Mesodermal cell (in vitro differentiated cells): ENCODE results near the gene POLE.

Source experiments
- H3K27ac ChIP-seq: 2 replicates; pipeline ENCODE4 v1.7.0; 2013; ENCODE audit warnings: mild to moderate bottlenecking, low read depth, low read length, moderate library complexity; ENCODE audit not compliant: severe bottlenecking
- H3K36me3 ChIP-seq: 2 replicates; pipeline ENCODE4 v1.7.1; 2013; ENCODE audit warnings: mild to moderate bottlenecking, low read length, moderate library complexity; ENCODE audit not compliant: control insufficient read depth, insufficient read depth
- H3K4me1 ChIP-seq: one replicate; pipeline ENCODE4 v1.7.1; 2013; ENCODE audit warnings: mild to moderate bottlenecking, low read length; ENCODE audit not compliant: insufficient read depth, control insufficient read depth, poor library complexity, severe bottlenecking
- H3K4me3 ChIP-seq: 2 replicates; pipeline ENCODE4 v1.7.0; 2013; ENCODE audit warnings: low read length, control low read depth, mild to moderate bottlenecking; ENCODE audit not compliant: insufficient read depth, poor library complexity, severe bottlenecking; ENCODE audit errors: extremely low read depth
- H3K9me3 ChIP-seq: 2 replicates; pipeline ENCODE4 v1.7.1; 2013; ENCODE audit warnings: mild to moderate bottlenecking, low read length, moderate library complexity; ENCODE audit not compliant: control insufficient read depth
- WGBS, 2 experiments: methylation state at CpG; one replicate each; pipeline ENCODE4 v1.1.5; 2013; ENCODE audit warnings: missing lambda C conversion rate in 2 of 2; ENCODE audit not compliant: insufficient coverage in 2 of 2; 5-methylcytosine and 5-hydroxymethylcytosine counted together

The POLE gene

DNA sequence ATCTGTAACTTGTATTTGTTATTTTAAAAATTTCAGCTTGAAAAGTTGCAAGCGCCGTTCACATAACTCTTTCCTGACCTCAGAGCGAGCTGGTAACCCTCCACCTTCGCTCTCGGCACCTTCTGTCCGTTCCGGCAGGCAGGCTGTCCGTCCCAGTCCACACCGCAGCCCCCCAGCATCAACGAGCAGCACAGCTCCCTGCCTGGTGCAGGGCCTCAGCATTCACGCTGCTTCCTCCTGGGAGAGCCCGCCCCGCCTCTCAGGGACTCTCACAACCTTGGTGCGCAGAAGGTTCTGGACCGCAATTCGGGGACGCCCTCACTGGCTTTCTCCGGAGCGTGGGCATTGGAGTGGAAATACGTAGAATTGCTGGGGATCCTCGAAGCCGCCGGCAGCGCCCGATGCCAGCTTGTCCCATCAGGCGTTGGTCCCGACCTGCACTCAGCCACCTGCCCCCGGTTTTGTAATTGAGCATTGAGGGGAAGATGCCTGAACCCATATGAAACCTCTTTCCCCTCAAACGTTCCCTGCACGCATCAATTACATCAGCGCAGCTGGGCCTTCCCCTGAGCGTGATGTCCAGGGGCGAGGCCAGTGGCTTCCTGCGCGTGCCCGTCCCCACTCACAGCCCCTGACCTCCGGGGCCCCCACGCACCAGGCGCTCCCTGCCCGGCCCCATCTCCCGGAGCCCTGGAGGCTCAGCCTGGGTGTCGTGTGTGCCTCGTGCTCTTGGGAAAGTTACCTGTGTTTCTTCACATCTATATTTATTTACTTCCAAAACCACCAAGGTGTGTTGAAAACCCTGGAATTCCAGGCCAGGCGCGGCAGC, 95.8 kb downstream of the POLE start:
- Histone ChIP-seq H3K36me3 (no peaks in the 10 kb centered on the region), H3K4me3 (no peak overlapping the region), H3K4me1 (peaks cover 6% of the 10 kb centered on the region), H3K27ac (no peak overlapping the region), H3K9me3 (peaks cover 3% of the 10 kb centered on the region)
- 89 to 90% methylated on average over 43 of the region's 45 CpGs for WGBS, 2 experiments

DNA sequence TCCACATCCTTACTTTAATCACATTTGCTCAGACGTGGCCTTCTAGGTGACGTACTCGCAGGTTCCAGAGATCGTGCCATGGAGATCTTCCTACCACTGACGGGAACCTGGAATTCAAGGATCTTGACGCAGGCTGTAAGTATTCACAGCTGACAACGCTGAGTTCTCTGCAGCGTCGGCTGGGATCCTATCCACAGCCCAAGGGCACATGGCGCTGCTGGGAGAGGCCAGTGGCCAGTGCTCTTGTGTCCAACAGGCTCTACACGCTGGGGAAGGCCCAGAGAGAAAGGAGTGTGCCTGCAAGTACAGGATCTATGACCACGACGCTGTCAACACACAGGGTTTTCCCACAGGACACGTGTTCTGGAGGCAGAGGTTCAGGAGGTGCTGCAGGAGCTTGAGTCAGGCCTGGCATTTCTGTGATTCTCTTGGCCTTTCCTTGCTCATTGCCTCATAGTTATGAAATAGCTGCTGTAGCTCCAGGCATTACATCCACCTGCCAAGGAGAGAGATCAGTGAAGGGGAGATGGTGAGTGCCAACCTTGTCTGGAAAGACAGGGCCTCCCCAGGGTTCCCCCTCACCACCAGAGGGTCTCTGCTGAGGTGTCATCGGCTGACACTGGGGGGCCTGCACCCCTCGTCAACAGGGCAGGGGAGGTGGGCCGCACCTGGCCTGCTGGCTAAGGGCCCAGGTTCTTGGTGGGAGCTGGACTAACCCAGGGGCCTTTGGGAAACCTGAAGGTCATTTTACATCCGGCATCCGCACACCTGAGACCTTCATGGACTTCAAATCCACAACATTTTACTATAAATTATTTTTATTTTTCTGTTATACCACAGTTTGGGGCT, 98.1 kb downstream of the POLE start:
- H3K27ac ChIP-seq, result no peak overlapping the region
- peaks cover 3% of the 10 kb centered on the region for H3K9me3 ChIP-seq
- H3K36me3 ChIP-seq, result no peaks in the 10 kb centered on the region
- 84 to 85% methylated on average over 17 of the region's 19 CpGs for WGBS, 2 experiments
- no peak overlapping the region for H3K4me3 ChIP-seq
- H3K4me1 ChIP-seq, result no peaks in the 10 kb centered on the region

DNA sequence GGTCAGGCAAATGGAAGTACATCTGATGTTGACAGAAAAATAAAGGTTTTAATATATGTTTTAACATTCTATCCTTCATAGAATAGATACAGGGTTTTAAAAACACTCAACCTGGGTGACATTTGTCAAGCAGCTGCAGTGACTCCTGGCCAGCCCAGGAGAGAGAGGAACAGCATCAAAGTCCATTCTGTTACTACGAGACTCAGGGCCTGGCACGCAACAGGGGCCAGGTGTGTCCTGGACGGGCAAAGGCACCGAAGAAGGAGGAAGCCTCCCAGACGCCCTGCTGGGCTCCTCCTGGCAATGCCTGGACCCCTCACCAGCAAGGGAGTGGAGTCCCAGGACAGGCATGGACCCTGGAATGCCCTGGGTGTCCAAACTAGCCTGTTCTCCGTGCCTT, 98.8 kb downstream of the POLE start:
- peaks cover 3% of the 10 kb centered on the region for H3K9me3 ChIP-seq
- no peak overlapping the region for H3K4me3 ChIP-seq
- WGBS, 2 experiments, result 80 to 88% methylated on average over 5 to 6 of the region's 6 CpGs
- H3K4me1 ChIP-seq, result no peaks in the 10 kb centered on the region
- no peak overlapping the region for H3K27ac ChIP-seq
- H3K36me3 ChIP-seq, result no peaks in the 10 kb centered on the region

DNA sequence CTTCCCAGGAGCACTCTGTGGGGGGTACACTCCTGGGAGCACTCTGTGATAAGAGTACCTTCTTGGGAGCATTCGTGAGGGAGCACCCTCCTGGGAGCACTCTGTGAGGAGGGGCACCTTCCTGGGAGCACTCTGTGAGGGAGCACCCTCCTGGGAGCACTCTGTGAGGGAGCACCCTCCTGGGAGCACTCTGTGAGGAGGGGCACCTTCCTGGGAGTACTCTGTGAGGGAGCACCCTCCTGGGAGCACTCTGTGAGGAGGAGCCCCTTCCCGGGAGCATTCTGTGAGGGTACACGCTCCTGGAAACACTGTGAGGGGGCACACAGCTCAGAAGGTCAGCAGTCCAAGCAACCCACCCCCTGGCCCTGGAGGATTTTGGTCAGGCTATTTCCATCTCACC, 99.4 kb downstream of the POLE start:
- no peak overlapping the region for H3K4me3 ChIP-seq
- H3K9me3 ChIP-seq, result peaks cover 3% of the 10 kb centered on the region
- no peak overlapping the region for H3K27ac ChIP-seq
- 77 to 78% methylated on average over 3 of the region's 3 CpGs for WGBS, 2 experiments
- H3K36me3 ChIP-seq, result no peaks in the 10 kb centered on the region
- H3K4me1 ChIP-seq, result no peaks in the 10 kb centered on the region

DNA sequence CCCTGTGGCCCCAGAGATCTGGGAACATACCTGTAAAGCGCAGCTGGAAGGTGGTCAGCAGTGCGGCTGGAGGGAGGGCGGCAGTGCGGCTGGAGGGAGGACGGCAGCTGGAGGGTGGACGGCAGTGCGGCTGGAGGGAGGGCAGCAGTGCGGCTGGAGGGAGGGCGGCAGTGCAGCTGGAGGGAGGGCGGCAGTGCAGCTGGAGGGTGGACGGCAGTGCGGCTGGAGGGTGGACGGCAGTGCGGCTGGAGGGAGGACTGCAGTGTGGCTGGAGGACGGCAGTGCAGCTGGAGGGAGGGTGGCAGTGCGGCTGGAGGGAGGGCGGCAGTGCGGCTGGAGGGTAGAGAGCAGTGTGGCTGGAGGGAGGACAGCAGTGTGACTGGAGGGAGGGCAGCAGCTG, 100.2 kb downstream of the POLE start:
- 91 to 93% methylated on average over 13 to 18 of the region's 18 CpGs for WGBS, 2 experiments
- Histone ChIP-seq H3K4me3 (no peak overlapping the region), H3K27ac (no peak overlapping the region)

DNA sequence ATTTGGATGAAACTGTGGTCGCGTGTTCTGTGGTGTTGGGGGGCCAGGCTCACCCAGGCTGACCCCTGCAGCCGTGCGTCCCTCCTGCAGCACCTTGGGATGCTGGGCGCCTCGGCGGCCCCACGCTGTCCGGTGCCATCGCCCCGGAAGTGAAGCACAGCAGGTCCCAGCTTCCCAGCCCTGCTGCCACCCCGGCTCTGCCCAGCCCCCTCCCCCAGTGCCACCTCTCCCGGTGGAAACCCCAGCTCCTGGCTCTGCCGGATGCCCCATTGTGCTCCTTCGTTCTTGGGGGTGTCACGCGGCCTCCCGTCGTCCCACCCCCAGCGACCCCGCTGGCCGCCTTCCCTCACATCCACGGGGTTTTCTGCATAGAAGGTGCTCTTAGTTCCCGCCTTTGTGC, 102.0 kb downstream of the POLE start:
- Histone ChIP-seq H3K27ac (no peak overlapping the region), H3K4me3 (no peak overlapping the region), H3K9me3 (peaks cover 3% of the 10 kb centered on the region), H3K4me1 (peaks cover 4% of the 10 kb centered on the region), H3K36me3 (peaks cover 9% of the 10 kb centered on the region)
- 76 to 79% methylated on average over 22 to 24 of the region's 24 CpGs for WGBS, 2 experiments

More for the DNA sequence above, 100.2 kb downstream of the POLE start:
- no peaks in the 10 kb centered on the region for H3K36me3 ChIP-seq
- H3K9me3 ChIP-seq, result peaks cover 3% of the 10 kb centered on the region
- H3K4me1 ChIP-seq, result no peaks in the 10 kb centered on the region

DNA sequence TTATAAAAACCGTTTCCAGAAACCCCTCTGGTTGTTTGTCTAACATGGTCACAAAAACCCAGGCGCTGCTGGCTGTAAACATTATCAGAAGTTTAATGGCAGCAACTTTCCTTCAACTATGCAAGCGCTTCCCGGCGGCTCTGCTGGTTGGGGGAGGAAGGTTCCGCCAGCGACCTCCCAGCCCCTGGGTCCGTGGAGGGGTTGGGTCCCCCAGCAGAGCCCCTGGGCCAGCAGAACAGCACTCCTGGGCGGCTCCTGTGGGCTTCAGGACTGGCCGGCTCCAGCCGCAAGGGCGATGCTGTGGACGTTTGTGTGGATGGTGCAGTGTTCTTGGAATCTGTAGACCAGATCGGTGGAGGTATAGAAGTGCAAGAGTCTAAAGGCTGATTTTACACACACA, 102.7 kb downstream of the POLE start:
- WGBS, 2 experiments, result 21 to 34% methylated on average over 3 to 9 of the region's 14 CpGs
- Histone ChIP-seq H3K4me1 (peaks cover 4% of the 10 kb centered on the region), H3K27ac (no peak overlapping the region), H3K4me3 (no peak overlapping the region), H3K36me3 (peaks cover 9% of the 10 kb centered on the region), H3K9me3 (peaks cover 3% of the 10 kb centered on the region)

DNA sequence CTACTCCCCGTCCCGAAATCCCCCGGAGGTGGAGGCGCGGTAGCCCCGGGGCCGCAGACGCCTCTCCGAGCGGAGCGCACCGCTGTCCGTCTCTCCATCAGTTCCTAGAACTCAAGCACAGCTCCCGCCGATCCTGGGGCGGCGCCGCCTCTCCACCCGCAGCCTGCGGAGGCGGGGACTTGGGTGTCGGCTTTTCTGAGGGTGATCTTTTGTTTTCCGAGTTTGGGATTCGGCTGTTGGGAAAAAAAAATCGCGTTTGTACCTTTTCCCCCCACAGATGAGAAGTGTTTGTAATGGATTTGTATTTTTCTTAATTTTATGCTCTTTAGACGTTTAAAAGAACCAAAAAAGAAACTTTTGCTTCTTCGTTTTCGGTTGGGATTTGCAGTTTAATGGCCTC, 103.4 kb downstream of the POLE start:
- Histone ChIP-seq H3K4me1 (peaks cover 4% of the 10 kb centered on the region), H3K9me3 (no peaks in the 10 kb centered on the region), H3K27ac (no peak overlapping the region), H3K36me3 (peaks cover 12% of the 10 kb centered on the region), H3K4me3 (no peak overlapping the region)
- WGBS, 2 experiments, result 0 to 3% methylated on average over 6 to 8 of the region's 29 CpGs

DNA sequence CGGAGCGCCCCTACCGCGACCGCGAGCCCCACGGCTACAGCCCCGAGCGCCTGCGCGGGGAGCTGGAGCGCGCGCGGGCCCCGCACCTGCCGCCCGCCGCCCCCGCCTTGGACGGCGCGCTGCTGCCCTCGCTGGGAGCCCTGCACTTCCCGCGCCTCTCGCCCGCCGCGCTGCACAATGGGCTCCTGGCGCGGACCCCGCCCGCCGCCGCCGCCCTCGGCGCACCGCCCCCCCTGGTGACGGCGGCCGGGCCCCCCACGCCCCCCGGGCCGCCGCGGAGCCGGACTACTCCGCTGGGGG, 103.8 kb downstream of the POLE start:
- Histone ChIP-seq H3K36me3 (peaks cover 15% of the 10 kb centered on the region), H3K4me1 (peaks cover 4% of the 10 kb centered on the region), H3K4me3 (no peak overlapping the region), H3K9me3 (no peaks in the 10 kb centered on the region), H3K27ac (no peak overlapping the region)
- WGBS, 2 experiments, result 2 to 3% methylated on average over 31 to 38 of the region's 50 CpGs

DNA sequence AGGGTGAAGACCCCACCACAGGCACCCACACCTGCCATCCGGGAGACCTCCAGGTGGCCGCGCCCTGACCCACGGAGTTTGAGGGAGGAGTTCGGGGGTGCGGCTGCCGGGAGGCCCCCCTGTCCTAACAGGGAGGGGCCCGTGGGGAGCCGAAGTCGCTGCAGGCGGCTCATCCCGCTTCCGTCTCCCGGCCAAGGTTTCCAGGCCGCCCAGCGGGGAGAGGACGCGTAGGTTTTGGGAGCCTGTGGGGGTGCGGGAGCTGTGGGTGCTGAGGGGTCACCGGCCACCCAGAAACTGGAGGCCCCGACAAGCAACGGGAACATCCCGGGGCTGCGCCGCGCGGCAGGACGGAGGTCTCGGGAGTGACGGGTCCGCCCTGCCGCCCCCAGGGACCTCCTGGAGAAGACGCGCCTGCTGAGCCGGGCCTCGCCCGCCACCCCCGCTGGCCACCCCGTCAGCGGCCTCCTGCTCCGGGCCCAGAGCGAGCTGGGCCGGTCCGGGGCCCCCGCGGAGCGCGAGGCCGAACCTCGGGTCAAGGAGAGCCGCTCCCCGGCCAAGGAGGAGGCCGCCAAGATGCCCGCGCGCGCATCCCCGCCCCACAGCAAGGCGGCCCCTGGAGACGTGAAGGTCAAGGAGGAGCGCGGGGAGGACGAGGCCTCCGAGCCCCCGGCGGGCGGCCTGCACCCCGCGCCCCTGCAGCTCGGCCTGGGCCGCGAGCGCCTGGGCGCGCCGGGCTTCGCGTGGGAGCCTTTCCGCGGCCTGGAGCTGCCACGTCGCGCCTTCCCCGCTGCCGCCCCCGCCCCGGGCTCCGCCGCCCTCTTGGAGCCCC, 104.3 kb downstream of the POLE start:
- Histone ChIP-seq H3K36me3 (peaks cover 20% of the 10 kb centered on the region), H3K27ac (no peak overlapping the region), H3K4me1 (peaks cover 4% of the 10 kb centered on the region), H3K9me3 (no peaks in the 10 kb centered on the region), H3K4me3 (no peak overlapping the region)
- WGBS, 2 experiments, result 4 to 6% methylated on average over 68 to 75 of the region's 89 CpGs
